Naive thymus-derived CD8-positive, alpha-beta T cell (primary cell): ENCODE results near the gene E2F4. TPM values are rescaled to one million over a fixed set of nuclear protein-coding genes. Genes with fewer than 3 reads are reported as not detected.

ENCODE experiments used
- ATAC-seq, 2 donors: fragments of 150-1000 bp; cut with Tn5 transposase in 1 of 2; sonication (Bioruptor Pico), chemical (Tn5 transposase) in 1 of 2; 1 replicate in 1 of 2; 2 replicates in 1 of 2; pipeline ENCODE4 v1.10.0; 2021; ENCODE audit warnings: mild to moderate bottlenecking in 2 of 2, moderate library complexity in 2 of 2
- POLR2A ChIA-PET: fragments of 350-600 bp; sonication (Branson Sonifier 250); formaldehyde crosslinking; loops from one replicate; lab custom pipeline; 2021; ENCODE audit warnings: antibody characterized with exemption; lab: Charles Lee
- DNase-seq, 10 donors: peaks; one replicate each; pipeline versions ENCODE4 v3.0.0 to v3.0.0-alpha.2; 2020 to 2022
- H3K27ac Mint-ChIP-seq, 10 donors: one replicate each; pipeline ENCODE4 v1.8.0; 2020 to 2022; ENCODE audit warnings: mild to moderate bottlenecking in 10 of 10, mixed read lengths in 10 of 10, moderate library complexity in 4 of 10, inconsistent platforms in 1 of 10
- H3K27me3 Mint-ChIP-seq, 5 donors: one replicate each; pipeline ENCODE4 v1.8.0; 2021 to 2022; ENCODE audit warnings: mixed read lengths in 5 of 5
- H3K36me3 Mint-ChIP-seq, 3 donors: one replicate each; pipeline ENCODE4 v1.8.0; 2020 to 2022; ENCODE audit warnings: mixed read lengths in 3 of 3, mild to moderate bottlenecking in 2 of 3, inconsistent platforms in 1 of 3
- H3K4me1 Mint-ChIP-seq, 4 donors: one replicate each; pipeline ENCODE4 v1.8.0; 2021 to 2022; ENCODE audit warnings: mixed read lengths in 4 of 4
- H3K4me3 Mint-ChIP-seq, 10 donors: one replicate each; pipeline ENCODE4 v1.8.0; 2020 to 2022; ENCODE audit warnings: mild to moderate bottlenecking in 10 of 10, mixed read lengths in 10 of 10, moderate library complexity in 6 of 10, inconsistent platforms in 1 of 10
- H3K9me3 Mint-ChIP-seq, 9 donors: one replicate each; pipeline ENCODE4 v1.8.0; 2020 to 2022; ENCODE audit warnings: mixed read lengths in 9 of 9, mild to moderate bottlenecking in 3 of 9, inconsistent platforms in 1 of 9, moderate library complexity in 1 of 9
- microRNA-seq: library from miRNA; unstranded; fragments of <30 nt; microRNA quantifications from one replicate; pipeline ENCODE4 v1.2.0, GENCODE V29; 2022; ENCODE audit warnings: borderline microRNAs expressed
- polyA plus RNA-seq, 3 donors: library from polyadenylated mRNA; unstranded; fragments of 300-500 nt; fragmentation: Illumina TruSeq; gene quantifications; one replicate each; pipeline ENCODE4 v1.2.3, GENCODE V29; 2021
- total RNA-seq, 8 experiments: library from RNA in 2 of 8; stranded (reverse) in 2 of 8; gene quantifications; one replicate each; pipeline ENCODE4 v1.2.3 and lab custom pipeline; 2021 to 2026

The E2F4 gene
- total and polyA plus RNA-seq, 5 experiments from 2014 or later: 40.7 to 87.1 (median 67.8) TPM

GRCh38 chr16:67244387-67245185, 52.6 kb downstream of the E2F4 start:
- Mint-ChIP-seq H3K27ac (peak overlapping the region; percentile 68 to 97 (median 89)), H3K4me3 (peak overlapping the region in 9 of 10 donors; percentile 57 to 90 (median 72)), H3K9me3 (no peaks in the 10 kb centered on the region), H3K4me1 (peaks cover 29 to 50% (median 49%) of the 10 kb centered on the region in 4 donors), H3K27me3 (peaks cover 0 to under 1% (median 0%) of the 10 kb centered on the region in 5 donors), H3K36me3 (no peaks in the 10 kb centered on the region)
- POLR2A ChIA-PET: interaction anchor here (0.6 to 5.7 kb wide), 5 partner anchors 15 to 60 kb away, joined by 3 to 99 read pairs (median 5); partner anchors contain the start of genes E2F4 and TMEM208
- peak; percentile 40 to 84 (median 60) for DNase-seq
- peak; percentile 60 to 74 for ATAC-seq

GRCh38 chr16:67245186-67245585, 53.2 kb downstream of the E2F4 start:
- Mint-ChIP-seq H3K27me3 (peaks cover 0 to 5% (median 0%) of the 10 kb centered on the region in 5 donors), H3K36me3 (no peaks in the 10 kb centered on the region), H3K27ac (peak overlapping the region in 9 of 10 donors; percentile 68 to 97 (median 89)), H3K4me3 (peak overlapping the region; percentile 57 to 90 (median 71)), H3K9me3 (no peaks in the 10 kb centered on the region), H3K4me1 (peaks cover 31 to 56% (median 55%) of the 10 kb centered on the region in 4 donors)
- DNase-seq: peak in 2 of 10 donors; percentile 17 to 51
- POLR2A ChIA-PET: interaction anchor here (1.3 to 5.7 kb wide), 4 partner anchors 16 to 61 kb away, joined by 3 to 99 read pairs (median 6); partner anchors contain the start of genes E2F4 and TMEM208
- no peak for ATAC-seq

DNA sequence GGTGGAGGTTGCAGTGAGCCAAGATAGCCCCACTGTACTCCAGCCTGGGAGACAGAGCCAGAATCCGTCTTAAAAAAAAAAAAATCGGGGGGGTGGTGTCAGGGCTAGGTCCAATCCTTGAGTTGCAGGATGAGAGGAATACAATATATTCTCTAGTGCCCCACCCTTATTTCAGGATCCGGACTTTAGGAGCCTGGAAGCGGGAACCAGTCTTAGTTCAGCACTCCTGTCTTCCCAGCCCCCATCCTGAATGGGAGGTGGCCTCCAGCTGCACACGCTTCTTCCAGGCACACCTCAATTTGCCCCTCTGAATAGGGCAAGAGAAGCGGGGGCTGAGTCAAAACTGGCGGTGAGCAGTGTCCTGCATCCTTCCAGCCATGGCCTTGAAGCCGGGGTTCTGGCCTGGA, 53.7 kb downstream of the E2F4 start:
- no peaks in the 10 kb centered on the region for H3K36me3 Mint-ChIP-seq
- POLR2A ChIA-PET: interaction anchor here (1.1 to 5.7 kb wide), 2 partner anchors 16 to 38 kb away, joined by 3 to 99 read pairs; partner anchors contain the start of gene TMEM208
- H3K4me1 Mint-ChIP-seq: peaks cover 31 to 57% (median 56%) of the 10 kb centered on the region in 4 donors
- DNase-seq: no peak
- ATAC-seq: no peak
- no peaks in the 10 kb centered on the region for H3K9me3 Mint-ChIP-seq
- peaks cover 0 to 8% (median 0%) of the 10 kb centered on the region in 5 donors for H3K27me3 Mint-ChIP-seq
- H3K4me3 Mint-ChIP-seq: peak overlapping the region; percentile 57 to 90 (median 71)
- H3K27ac Mint-ChIP-seq: peak overlapping the region in 7 of 10 donors; percentile 77 to 97 (median 89)

DNA sequence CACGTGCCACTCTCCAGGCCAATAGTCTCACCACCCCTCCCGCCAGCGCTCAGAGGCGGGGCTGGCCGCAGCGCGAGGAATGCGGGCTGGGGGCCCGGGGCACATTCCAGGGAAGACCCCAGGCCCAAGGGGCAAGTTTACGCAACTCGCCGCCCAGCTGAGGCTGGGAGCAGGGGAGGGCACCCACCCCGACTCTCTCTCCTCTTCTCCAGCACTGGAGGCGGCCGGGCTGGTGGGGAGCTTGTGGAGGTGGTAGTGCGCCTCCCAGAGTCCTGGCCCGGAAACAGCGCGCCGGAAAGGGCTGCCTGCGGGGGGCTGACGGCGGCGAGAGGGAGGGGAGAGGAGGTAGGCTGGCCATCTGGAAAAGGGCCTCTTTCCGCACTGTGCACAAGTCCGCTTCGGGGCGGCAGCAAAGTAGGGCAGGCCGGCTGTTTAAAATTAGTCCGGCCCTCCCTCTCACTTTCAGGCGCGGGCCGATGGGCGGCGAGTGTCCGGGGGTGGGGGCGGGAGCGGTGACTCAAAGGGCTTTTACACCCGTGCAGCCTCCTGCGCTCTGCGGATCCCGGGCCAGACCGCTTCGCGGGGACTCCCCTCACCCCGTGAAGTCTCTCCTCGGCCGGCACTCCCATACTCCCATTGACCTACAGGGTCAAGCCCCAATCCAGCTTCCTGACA, 54.3 kb downstream of the E2F4 start:
- H3K27me3 Mint-ChIP-seq: peaks cover 0 to 8% (median 0%) of the 10 kb centered on the region in 5 donors
- H3K4me1 Mint-ChIP-seq: peaks cover 31 to 57% (median 56%) of the 10 kb centered on the region in 4 donors
- DNase-seq: peak; percentile 20 to 69 (median 35)
- POLR2A ChIA-PET: interaction anchor here (1.1 to 5.7 kb wide), 2 partner anchors 17 to 38 kb away, joined by 3 to 99 read pairs; partner anchors contain the start of gene TMEM208
- peak overlapping the region in 5 of 10 donors; percentile 75 to 94 (median 87) for H3K27ac Mint-ChIP-seq
- no peaks in the 10 kb centered on the region for H3K36me3 Mint-ChIP-seq
- H3K4me3 Mint-ChIP-seq: peak overlapping the region; percentile 87 to 98 (median 90)
- no peak for ATAC-seq
- H3K9me3 Mint-ChIP-seq: no peaks in the 10 kb centered on the region

DNA sequence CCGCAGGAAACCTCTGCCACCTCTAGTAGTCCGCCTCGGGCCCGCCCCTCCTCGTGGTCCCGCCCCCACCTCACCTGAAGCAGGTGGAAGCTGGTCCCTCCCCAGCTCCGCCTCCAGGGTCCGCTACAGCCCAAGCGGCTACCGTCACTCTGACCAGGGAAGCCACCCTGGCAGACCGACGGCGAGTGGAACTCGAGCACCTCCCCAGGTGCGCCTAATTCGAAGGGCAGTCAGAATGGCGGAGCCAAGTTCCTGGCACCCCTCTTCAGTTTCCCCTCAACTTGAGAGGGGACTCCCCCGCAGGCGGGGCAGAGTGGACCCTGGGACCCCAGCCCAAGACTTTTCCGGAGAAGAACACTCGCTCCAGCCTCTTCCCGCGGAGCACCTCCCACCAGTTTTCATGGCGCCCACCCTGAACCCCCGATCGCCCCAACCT, 54.8 kb downstream of the E2F4 start:
- peaks cover 31 to 56% (median 52%) of the 10 kb centered on the region in 4 donors for H3K4me1 Mint-ChIP-seq
- H3K9me3 Mint-ChIP-seq: no peaks in the 10 kb centered on the region
- DNase-seq (peak in 6 of 10 donors; percentile 15 to 52 (median 38)), ATAC-seq (peak; percentile 7)
- peak overlapping the region; percentile 87 to 98 (median 90) for H3K4me3 Mint-ChIP-seq
- POLR2A ChIA-PET: interaction anchor here (1.1 to 5.7 kb wide), 4 partner anchors 18 to 313 kb away, joined by 3 to 99 read pairs (median 3); partner anchors contain the start of gene TMEM208
- H3K36me3 Mint-ChIP-seq: no peaks in the 10 kb centered on the region
- H3K27ac Mint-ChIP-seq: peak overlapping the region in 8 of 10 donors; percentile 75 to 94 (median 87)
- H3K27me3 Mint-ChIP-seq: peaks cover 0 to 10% (median 0%) of the 10 kb centered on the region in 5 donors

- peaks cover 31 to 55% (median 51%) of the 10 kb centered on the region in 4 donors for H3K4me1 Mint-ChIP-seq
- DNase-seq (peak; percentile 87 to 96 (median 90)), ATAC-seq (peak; percentile 75 to 77)
- POLR2A ChIA-PET: interaction anchor here (1.2 to 5.7 kb wide), 4 partner anchors 18 to 314 kb away, joined by 3 to 99 read pairs (median 3); partner anchors contain the start of gene TMEM208
- H3K9me3 Mint-ChIP-seq: no peaks in the 10 kb centered on the region
- H3K27me3 Mint-ChIP-seq: peaks cover 0 to 11% (median 0%) of the 10 kb centered on the region in 5 donors
- peak within 1 kb of the TSS; percentile 77 to 94 (median 87) for H3K27ac Mint-ChIP-seq
- H3K36me3 Mint-ChIP-seq: no peaks in the 10 kb centered on the region
- H3K4me3 Mint-ChIP-seq: peak within 1 kb of the TSS; percentile 87 to 98 (median 90)
These were observed 55.5 kb downstream of the E2F4 start, which contains the start of gene FHOD1 for GRCh38 chr16:67247192-67248072. FHOD1 (minus strand) TSS chr16:67247481; CDS start chr16:67247410, 71 bp downstream.

DNA sequence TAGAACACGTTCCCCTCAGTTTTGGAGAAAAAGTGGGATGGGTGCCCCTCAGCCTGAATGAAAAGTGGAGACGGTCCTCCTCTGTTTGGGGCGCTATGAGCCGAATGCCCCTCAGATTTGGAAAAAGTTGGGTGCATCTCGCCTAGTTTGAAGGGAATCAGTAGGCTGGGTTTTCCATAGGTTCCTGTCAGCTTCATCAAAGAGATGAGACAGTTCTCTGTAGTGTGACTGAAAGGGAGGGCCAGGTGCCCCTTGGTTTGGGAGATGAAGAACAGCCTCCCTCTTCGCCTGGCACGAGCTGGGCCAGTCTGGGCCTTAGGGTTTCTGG, 56.1 kb downstream of the E2F4 start:
- no peaks in the 10 kb centered on the region for H3K36me3 Mint-ChIP-seq
- peak overlapping the region; percentile 87 to 98 (median 90) for H3K4me3 Mint-ChIP-seq
- H3K27me3 Mint-ChIP-seq: peaks cover 0 to 11% (median 0%) of the 10 kb centered on the region in 5 donors
- peak overlapping the region in 9 of 10 donors; percentile 17 to 89 (median 87) for H3K27ac Mint-ChIP-seq
- ATAC-seq (no peak), DNase-seq (peak in 1 of 10 donors; percentile 12)
- no peaks in the 10 kb centered on the region for H3K9me3 Mint-ChIP-seq
- peaks cover 30 to 51% (median 49%) of the 10 kb centered on the region in 4 donors for H3K4me1 Mint-ChIP-seq
- POLR2A ChIA-PET: interaction anchor here (1.2 to 5.7 kb wide), 4 partner anchors 19 to 315 kb away, joined by 3 to 99 read pairs (median 3); partner anchors contain the start of gene TMEM208

Small RNA genes within 50 kb of the gene (microRNA-seq; reads per million reads assigned to microRNA genes)
- gene MIR328: 136 reads per million, percentile 68 among the genes with 10 or more reads in this experiment

Other genes starting within 250 kb of the E2F4 start
- under 1 TPM; 0.10 to 0.16 TPM for gene CES3, start 230.9 kb upstream of the E2F4 start, total RNA-seq
- not detected for gene CES3, start 230.9 kb upstream of the E2F4 start, polyA plus RNA-seq
- 10 to 100 TPM; 10.0 to 13.7 TPM for gene CES4A, start 203.6 kb upstream of the E2F4 start, total RNA-seq
- gene CES4A, start 203.6 kb upstream of the E2F4 start, polyA plus RNA-seq: 1 to 10 TPM in 2 of 3 donors, under 1 TPM in 1; 0.83 to 2.4 (median 1.5) TPM
- 10 to 100 TPM; 91.4 to 95.0 TPM for gene CBFB, start 163.0 kb upstream of the E2F4 start, total RNA-seq
- gene CBFB, start 163.0 kb upstream of the E2F4 start, polyA plus RNA-seq: 10 to 100 TPM; 61.2 to 79.8 (median 73.5) TPM
- gene PHAF1, start 82.2 kb upstream of the E2F4 start, total RNA-seq: 10 to 100 TPM; 21.4 to 23.3 TPM
- 10 to 100 TPM in 1 of 3 donors, 1 to 10 TPM in 2; 6.9 to 10.9 (median 6.9) TPM for gene PHAF1, start 82.2 kb upstream of the E2F4 start, polyA plus RNA-seq
- gene B3GNT9, start 41.2 kb upstream of the E2F4 start, total RNA-seq: 1 to 10 TPM; 1.5 to 1.8 TPM
- gene B3GNT9, start 41.2 kb upstream of the E2F4 start, polyA plus RNA-seq: 1 to 10 TPM in 1 of 3 donors, under 1 TPM in 2; 0.19 to 1.1 (median 0.28) TPM
- 10 to 100 TPM; 41.0 to 43.4 TPM for gene TRADD, start 32.2 kb upstream of the E2F4 start, total RNA-seq
- gene TRADD, start 32.2 kb upstream of the E2F4 start, polyA plus RNA-seq: 10 to 100 TPM; 44.9 to 49.1 (median 48.2) TPM
- 10 to 100 TPM in 1 of 2 experiments, 1 to 10 TPM in 1; 9.0 to 10.9 TPM for gene FBXL8, start 32.2 kb upstream of the E2F4 start, total RNA-seq
- 1 to 10 TPM; 1.8 to 2.8 (median 2.5) TPM for gene FBXL8, start 32.2 kb upstream of the E2F4 start, polyA plus RNA-seq
- gene HSF4, start 27.4 kb upstream of the E2F4 start, total RNA-seq: 10 to 100 TPM in 1 of 2 experiments, 1 to 10 TPM in 1; 9.7 to 14.8 TPM
- not detected for gene HSF4, start 27.4 kb upstream of the E2F4 start, polyA plus RNA-seq
- gene NOL3, start 21.6 kb upstream of the E2F4 start, total RNA-seq: 1 to 10 TPM in 1 of 2 experiments, under 1 TPM in 1; 0.70 to 1.6 TPM
- gene NOL3, start 21.6 kb upstream of the E2F4 start, polyA plus RNA-seq: not detected
- 1 to 10 TPM; 4.2 to 7.5 TPM for gene MATCAP1, start 8.2 kb upstream of the E2F4 start, total RNA-seq
- gene MATCAP1, start 8.2 kb upstream of the E2F4 start, polyA plus RNA-seq: under 1 TPM; 0.28 to 0.98 (median 0.75) TPM
- gene EXOC3L1, start 2.0 kb upstream of the E2F4 start, total RNA-seq: not detected
- under 1 TPM; 0.20 to 0.32 (median 0.31) TPM for gene EXOC3L1, start 2.0 kb upstream of the E2F4 start, polyA plus RNA-seq
- gene ELMO3, start 7.0 kb downstream of the E2F4 start, total RNA-seq: 1 to 10 TPM; 5.0 to 5.6 TPM
- not detected for gene ELMO3, start 7.0 kb downstream of the E2F4 start, polyA plus RNA-seq
- gene TMEM208, start 35.0 kb downstream of the E2F4 start, total RNA-seq: 10 to 100 TPM; 40.0 to 40.2 TPM
- gene TMEM208, start 35.0 kb downstream of the E2F4 start, polyA plus RNA-seq: 10 to 100 TPM; 65.3 to 88.4 (median 76.4) TPM
- gene FHOD1, start 55.3 kb downstream of the E2F4 start, total RNA-seq: 10 to 100 TPM; 34.5 to 47.3 TPM
- 1 to 10 TPM; 1.6 to 3.0 (median 2.3) TPM for gene FHOD1, start 55.3 kb downstream of the E2F4 start, polyA plus RNA-seq
- 1 to 10 TPM; 1.6 to 2.7 TPM for gene SLC9A5, start 56.8 kb downstream of the E2F4 start, total RNA-seq
- under 1 TPM; 0.04 to 0.20 (median 0.19) TPM for gene SLC9A5, start 56.8 kb downstream of the E2F4 start, polyA plus RNA-seq
- 10 to 100 TPM; 39.1 to 41.0 TPM for gene PLEKHG4, start 87.4 kb downstream of the E2F4 start, total RNA-seq
- 10 to 100 TPM in 1 of 3 donors, 1 to 10 TPM in 2; 7.9 to 11.7 (median 8.3) TPM for gene PLEKHG4, start 87.4 kb downstream of the E2F4 start, polyA plus RNA-seq
- not detected for gene KCTD19, start 134.6 kb downstream of the E2F4 start, total RNA-seq
- gene KCTD19, start 134.6 kb downstream of the E2F4 start, polyA plus RNA-seq: under 1 TPM in 1 of 3 donors, not detected in 2; 0.03 TPM
- gene LRRC36, start 134.7 kb downstream of the E2F4 start, total RNA-seq: under 1 TPM in 1 of 2 experiments, not detected in 1; 0.49 TPM
- not detected for gene LRRC36, start 134.7 kb downstream of the E2F4 start, polyA plus RNA-seq
- not detected for gene TPPP3, start 201.3 kb downstream of the E2F4 start, total RNA-seq
- not detected for gene TPPP3, start 201.3 kb downstream of the E2F4 start, polyA plus RNA-seq
- gene ZDHHC1, start 224.3 kb downstream of the E2F4 start, total RNA-seq: under 1 TPM in 1 of 2 experiments, not detected in 1; 0.52 TPM
- under 1 TPM; 0.18 to 0.28 (median 0.27) TPM for gene ZDHHC1, start 224.3 kb downstream of the E2F4 start, polyA plus RNA-seq
- not detected for gene HSD11B2, start 239.0 kb downstream of the E2F4 start, total RNA-seq
- gene HSD11B2, start 239.0 kb downstream of the E2F4 start, polyA plus RNA-seq: not detected